ENCODE results near the gene DTX1. TPM values are rescaled to one million over a fixed set of nuclear protein-coding genes. Genes with fewer than 3 reads are reported as not detected.
"Not testable (repeated sequence)": the region's sequence is repeated elsewhere in the genome, so short reads cannot be mapped to it uniquely, and the experiment has no call there.

Gene DTX1
- total and polyA plus RNA-seq, 9 donors: 1.7 to 5.4 (median 3.6) TPM

GRCh38 chr12:113136128-113136989 is 79.8 kb downstream of the DTX1 start:
- H3K36me3 ChIP-seq (ENCODE audit: control insufficient read depth, insufficient read depth, low read length): no peaks in the 10 kb centered on the region
- H3K9me3 ChIP-seq (replicated peaks; ENCODE audit: control insufficient read depth, low read depth, low read length): no peaks in the 10 kb centered on the region
- no peak for DNase-seq
- H3K27me3 ChIP-seq (ENCODE audit: control insufficient read depth, insufficient read depth, low read length): peaks cover 27% of the 10 kb centered on the region
- H3K4me1 ChIP-seq (ENCODE audit: control insufficient read depth, insufficient read depth, low read length): peaks cover 4% of the 10 kb centered on the region
- no peak overlapping the region for H3K27ac ChIP-seq (ENCODE audit: low read length)
- WGBS (ENCODE audit: insufficient coverage): 73% methylated on average over 3 of the region's 21 CpGs
- H3K4me3 ChIP-seq (ENCODE audit: low read length): no peak overlapping the region

GRCh38 chr12:113136990-113137511 is 80.5 kb downstream of the DTX1 start:
- Histone ChIP-seq H3K4me3 (ENCODE audit: low read length) (no peak overlapping the region), H3K27me3 (ENCODE audit: control insufficient read depth, insufficient read depth, low read length) (peaks cover 27% of the 10 kb centered on the region), H3K36me3 (ENCODE audit: control insufficient read depth, insufficient read depth, low read length) (no peaks in the 10 kb centered on the region), H3K27ac (ENCODE audit: low read length) (no peak overlapping the region), H3K4me1 (ENCODE audit: control insufficient read depth, insufficient read depth, low read length) (peaks cover 4% of the 10 kb centered on the region), H3K9me3 (replicated peaks; ENCODE audit: control insufficient read depth, low read depth, low read length) (no peaks in the 10 kb centered on the region)
- no peak for DNase-seq
- WGBS (ENCODE audit: insufficient coverage): 81% methylated on average over 4 of the region's 6 CpGs

- H3K27me3 ChIP-seq (ENCODE audit: control insufficient read depth, insufficient read depth, low read length): peaks cover 27% of the 10 kb centered on the region
- H3K27ac ChIP-seq (ENCODE audit: low read length): no peak overlapping the region
- H3K4me1 ChIP-seq (ENCODE audit: control insufficient read depth, insufficient read depth, low read length): peaks cover 4% of the 10 kb centered on the region
- H3K9me3 ChIP-seq (replicated peaks; ENCODE audit: control insufficient read depth, low read depth, low read length): no peaks in the 10 kb centered on the region
- H3K4me3 ChIP-seq (ENCODE audit: low read length): no peak overlapping the region
- H3K36me3 ChIP-seq (ENCODE audit: control insufficient read depth, insufficient read depth, low read length): no peaks in the 10 kb centered on the region
- 81% methylated on average over 11 of the region's 12 CpGs for WGBS (ENCODE audit: insufficient coverage)
- DNase-seq: no peak
Observed at GRCh38 chr12:113137861-113138783, 81.6 kb downstream of the DTX1 start.

- H3K4me1 ChIP-seq (ENCODE audit: control insufficient read depth, insufficient read depth, low read length): peaks cover 4% of the 10 kb centered on the region
- no peaks in the 10 kb centered on the region for H3K36me3 ChIP-seq (ENCODE audit: control insufficient read depth, insufficient read depth, low read length)
- DNase-seq: no peak
- H3K27me3 ChIP-seq (ENCODE audit: control insufficient read depth, insufficient read depth, low read length): peaks cover 27% of the 10 kb centered on the region
- no peaks in the 10 kb centered on the region for H3K9me3 ChIP-seq (replicated peaks; ENCODE audit: control insufficient read depth, low read depth, low read length)
- WGBS (ENCODE audit: insufficient coverage): 50% methylated on average over 2 of the region's 3 CpGs
- H3K4me3 ChIP-seq (ENCODE audit: low read length): no peak overlapping the region
- H3K27ac ChIP-seq (ENCODE audit: low read length): no peak overlapping the region
Observed at GRCh38 chr12:113138826-113139225, 82.3 kb downstream of the DTX1 start.

- Histone ChIP-seq H3K27ac (ENCODE audit: low read length) (no peak overlapping the region), H3K36me3 (ENCODE audit: control insufficient read depth, insufficient read depth, low read length) (no peaks in the 10 kb centered on the region), H3K27me3 (ENCODE audit: control insufficient read depth, insufficient read depth, low read length) (peaks cover 15% of the 10 kb centered on the region), H3K4me3 (ENCODE audit: low read length) (no peak overlapping the region), H3K9me3 (replicated peaks; ENCODE audit: control insufficient read depth, low read depth, low read length) (no peaks in the 10 kb centered on the region), H3K4me1 (ENCODE audit: control insufficient read depth, insufficient read depth, low read length) (no peaks in the 10 kb centered on the region)
- no peak for DNase-seq
- 73% methylated on average over 4 of the region's 7 CpGs for WGBS (ENCODE audit: insufficient coverage)
Observed at GRCh38 chr12:113140706-113141105, 84.2 kb downstream of the DTX1 start.

- H3K27ac ChIP-seq (ENCODE audit: low read length); H3K27me3 ChIP-seq (ENCODE audit: control insufficient read depth, insufficient read depth, low read length); H3K9me3 ChIP-seq (replicated peaks; ENCODE audit: control insufficient read depth, low read depth, low read length); H3K4me3 ChIP-seq (ENCODE audit: low read length); H3K36me3 ChIP-seq (ENCODE audit: control insufficient read depth, insufficient read depth, low read length); H3K4me1 ChIP-seq (ENCODE audit: control insufficient read depth, insufficient read depth, low read length); DNase-seq: not testable (repeated sequence)
- no CpG with 5 or more reads among the region's 3 CpGs for WGBS (ENCODE audit: insufficient coverage)
Observed at GRCh38 chr12:113141716-113142115, 85.2 kb downstream of the DTX1 start.

GRCh38 chr12:113142173-113142885 is 85.8 kb downstream of the DTX1 start:
- no peak overlapping the region for H3K4me3 ChIP-seq (ENCODE audit: low read length)
- no peaks in the 10 kb centered on the region for H3K4me1 ChIP-seq (ENCODE audit: control insufficient read depth, insufficient read depth, low read length)
- no peaks in the 10 kb centered on the region for H3K36me3 ChIP-seq (ENCODE audit: control insufficient read depth, insufficient read depth, low read length)
- WGBS (ENCODE audit: insufficient coverage): 54% methylated on average over 13 of the region's 17 CpGs
- no peak overlapping the region for H3K27ac ChIP-seq (ENCODE audit: low read length)
- H3K9me3 ChIP-seq (replicated peaks; ENCODE audit: control insufficient read depth, low read depth, low read length): no peaks in the 10 kb centered on the region
- DNase-seq: peak; percentile 49
- peaks cover 3% of the 10 kb centered on the region for H3K27me3 ChIP-seq (ENCODE audit: control insufficient read depth, insufficient read depth, low read length)

- Histone ChIP-seq H3K4me3 (ENCODE audit: low read length) (no peak overlapping the region), H3K9me3 (replicated peaks; ENCODE audit: control insufficient read depth, low read depth, low read length) (no peaks in the 10 kb centered on the region), H3K36me3 (ENCODE audit: control insufficient read depth, insufficient read depth, low read length) (no peaks in the 10 kb centered on the region), H3K4me1 (ENCODE audit: control insufficient read depth, insufficient read depth, low read length) (no peaks in the 10 kb centered on the region), H3K27ac (ENCODE audit: low read length) (peak overlapping the region; percentile 24), H3K27me3 (ENCODE audit: control insufficient read depth, insufficient read depth, low read length) (peaks cover 3% of the 10 kb centered on the region)
- 74% methylated on average over 4 of the region's 5 CpGs for WGBS (ENCODE audit: insufficient coverage)
- DNase-seq: no peak
Observed at GRCh38 chr12:113142886-113143332, 86.4 kb downstream of the DTX1 start.

GRCh38 chr12:113143959-113144358 is 87.4 kb downstream of the DTX1 start:
- no peak overlapping the region for H3K4me3 ChIP-seq (ENCODE audit: low read length)
- H3K27me3 ChIP-seq (ENCODE audit: control insufficient read depth, insufficient read depth, low read length): peaks cover 6% of the 10 kb centered on the region
- H3K9me3 ChIP-seq (replicated peaks; ENCODE audit: control insufficient read depth, low read depth, low read length): no peaks in the 10 kb centered on the region
- H3K27ac ChIP-seq (ENCODE audit: low read length): no peak overlapping the region
- no peaks in the 10 kb centered on the region for H3K4me1 ChIP-seq (ENCODE audit: control insufficient read depth, insufficient read depth, low read length)
- no peak for DNase-seq
- no CpG with 5 or more reads among the region's 8 CpGs for WGBS (ENCODE audit: insufficient coverage)
- no peaks in the 10 kb centered on the region for H3K36me3 ChIP-seq (ENCODE audit: control insufficient read depth, insufficient read depth, low read length)
